AG20443 (cell line): ENCODE results near the gene HECTD2.
"Not testable (repeated sequence)": the region's sequence is repeated elsewhere in the genome, so short reads cannot be mapped to it uniquely, and the experiment has no call there.

Experiments used
- DNase-seq: peaks from one replicate; pipeline ENCODE4 v3.0.0; 2012; ENCODE audit warnings: low spot score, mixed read lengths

Gene HECTD2

GRCh38 chr10:91409869-91410637 lies at the start of gene HECTD2:
Gene HECTD2 (plus strand): TSS chr10:91410344. CDS start chr10:91410439, 95 bp downstream.
- peak; percentile 92 for DNase-seq

DNA sequence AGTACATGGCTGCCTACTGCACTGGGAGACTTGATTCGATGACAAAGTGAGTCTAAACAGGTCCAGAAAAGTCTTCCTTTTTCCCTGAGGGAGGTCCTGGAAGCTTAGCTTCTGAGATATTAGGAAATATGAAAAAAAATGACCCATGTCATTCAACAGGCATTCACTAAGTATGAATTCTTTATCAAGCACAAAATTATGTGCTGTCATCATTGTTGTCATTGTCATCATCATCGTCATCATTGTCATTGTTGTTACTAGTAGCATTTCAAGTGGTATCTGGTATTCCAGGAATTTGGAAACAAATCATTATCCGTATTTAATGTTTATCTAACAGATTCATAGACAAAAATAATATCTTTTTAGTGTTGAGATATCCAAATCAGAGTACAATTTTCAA lies 49.7 kb upstream of the HECTD2 start:
- no peak for DNase-seq

DNA sequence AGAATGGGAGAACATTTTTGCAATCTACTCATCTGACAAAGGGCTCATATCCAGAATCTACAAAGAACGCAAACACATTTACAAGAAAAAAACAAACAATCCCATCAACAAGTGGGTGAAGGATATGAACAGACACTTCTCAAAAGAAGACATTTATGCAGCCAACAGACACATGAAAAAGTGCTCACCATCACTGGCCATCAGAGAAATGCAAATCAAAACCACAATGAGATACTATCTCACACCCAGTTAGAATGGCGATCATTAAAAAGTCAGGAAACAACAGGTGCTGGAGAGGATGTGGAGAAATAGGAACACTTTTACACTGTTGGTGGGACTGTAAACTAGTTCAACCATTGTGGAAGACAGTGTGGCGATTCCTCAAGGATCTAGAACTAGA lies 44.6 kb upstream of the HECTD2 start:
- DNase-seq = not testable (repeated sequence)

DNA sequence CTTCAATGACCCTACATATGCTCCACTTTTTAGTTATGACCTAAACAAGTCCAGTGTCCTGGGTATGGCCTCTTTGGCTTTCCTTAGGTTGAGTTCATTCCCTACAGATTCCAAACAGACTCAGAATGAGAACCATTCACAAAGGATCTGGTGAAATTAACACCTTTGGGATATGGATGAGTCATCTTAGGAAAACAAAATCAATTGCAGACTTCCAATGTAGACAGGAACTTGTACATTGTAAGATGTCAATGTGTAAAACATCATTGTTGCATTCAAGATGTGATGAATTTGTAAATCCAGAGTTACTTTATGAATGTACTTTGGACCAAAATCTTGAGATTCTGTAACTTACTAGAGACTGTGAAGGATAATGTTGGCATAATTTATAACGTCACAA lies 43.4 kb upstream of the HECTD2 start:
- DNase-seq = no peak

- no peak for DNase-seq
Measured at GRCh38 chr10:91367127-91367531, 43.0 kb upstream of the HECTD2 start.

GRCh38 chr10:91367558-91367957 lies 42.6 kb upstream of the HECTD2 start:
- DNase-seq = no peak

- DNase-seq = peak; percentile 75
Measured at GRCh38 chr10:91369978-91370589, 40.1 kb upstream of the HECTD2 start.

- DNase-seq = no peak
Measured at GRCh38 chr10:91374052-91374451, 36.1 kb upstream of the HECTD2 start.

DNA sequence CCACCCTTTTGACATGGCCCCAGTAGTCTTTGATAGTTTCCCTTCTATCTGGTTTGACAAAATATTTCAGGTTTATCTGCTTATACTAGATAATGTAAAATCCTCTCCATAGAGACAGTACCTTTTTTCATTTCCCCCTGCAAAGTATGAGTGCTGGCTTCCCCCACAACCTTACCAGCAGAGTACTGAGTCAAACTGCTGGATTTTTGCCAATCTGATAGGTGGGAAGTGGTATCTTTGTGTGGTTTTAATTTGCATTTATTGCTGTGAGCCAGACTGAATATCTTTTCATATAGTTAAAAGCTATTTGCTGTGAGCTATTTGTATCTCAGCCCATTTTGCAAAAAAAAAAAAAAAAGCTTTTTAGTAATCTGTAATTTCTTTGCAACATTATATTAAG lies 32.1 kb upstream of the HECTD2 start:
- DNase-seq = no peak

GRCh38 chr10:91380873-91381256 lies 29.3 kb upstream of the HECTD2 start:
- no peak for DNase-seq

- DNase-seq = peak; percentile 22
Measured at GRCh38 chr10:91381257-91381891, 28.8 kb upstream of the HECTD2 start.

DNA sequence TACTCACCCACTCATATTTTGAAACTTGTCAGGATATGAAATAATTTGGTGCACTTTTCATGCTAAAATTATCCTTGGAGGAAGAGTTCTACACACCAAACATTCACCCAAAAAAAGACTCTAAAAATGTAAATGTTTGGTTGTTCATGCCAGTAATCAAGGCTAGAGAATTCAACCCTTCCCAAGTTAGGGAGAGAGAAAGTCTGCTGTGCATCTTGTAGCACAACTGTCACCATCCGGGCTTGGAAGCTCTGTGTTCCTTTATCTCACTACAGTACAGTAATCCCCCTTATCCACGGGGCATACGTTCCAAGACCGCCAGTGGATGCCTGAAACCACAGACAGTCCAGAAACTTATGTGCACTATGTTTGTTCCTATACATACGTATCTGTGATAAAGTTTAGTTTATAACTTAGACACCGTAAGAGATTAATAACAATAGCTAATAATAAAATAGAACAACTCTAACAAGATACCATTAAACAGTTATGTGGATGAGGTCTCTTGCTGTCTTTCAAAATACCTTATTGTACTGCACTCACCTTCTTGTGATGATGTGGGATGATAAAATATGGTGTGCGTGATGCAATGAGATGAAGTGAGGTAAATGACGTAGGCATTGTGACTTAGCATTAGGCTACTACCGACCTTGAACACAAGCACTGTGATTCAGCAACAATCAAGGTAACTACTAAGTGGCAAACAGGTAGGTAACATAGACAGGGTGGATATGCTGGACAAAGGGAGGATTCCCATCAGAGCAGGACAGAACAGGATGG lies 24.6 kb upstream of the HECTD2 start:
- no peak for DNase-seq

GRCh38 chr10:91389636-91390512 lies 20.3 kb upstream of the HECTD2 start:
- DNase-seq = peak; percentile 33

DNA sequence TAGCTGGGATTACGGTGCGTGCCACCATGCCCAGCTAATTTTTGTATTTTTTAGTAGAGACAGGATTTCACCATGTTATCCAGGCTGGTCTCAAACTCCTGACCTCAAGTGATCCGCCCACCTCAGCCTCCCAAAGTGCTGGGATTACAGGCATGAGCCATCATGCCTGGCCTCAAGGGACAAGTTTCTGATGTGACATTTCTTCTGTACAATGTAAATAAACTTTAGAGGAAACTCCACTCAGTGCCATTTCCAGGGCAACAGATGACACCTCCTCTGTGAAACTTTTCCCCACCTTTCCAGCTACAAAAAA lies 19.7 kb upstream of the HECTD2 start:
- DNase-seq = not testable (repeated sequence)

DNA sequence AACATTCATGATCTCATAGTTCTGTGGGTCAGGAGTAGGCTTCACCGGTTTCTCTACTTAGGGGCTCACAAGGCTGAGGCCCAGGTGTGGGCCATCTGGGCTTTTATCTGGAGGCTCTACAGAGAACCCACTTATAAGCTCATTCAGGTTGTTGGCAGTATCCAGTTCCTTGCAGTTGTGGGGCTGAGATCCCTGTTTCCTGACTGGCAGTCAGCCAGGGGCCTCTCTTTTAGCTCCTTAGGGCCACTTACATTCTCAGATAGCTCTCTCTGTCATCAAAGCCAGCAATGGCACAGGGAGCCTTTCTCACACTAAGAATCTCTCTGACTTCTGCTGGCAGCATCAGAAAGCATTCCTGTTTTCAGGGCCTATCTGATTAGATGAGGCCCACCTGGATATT lies 18.2 kb upstream of the HECTD2 start:
- no peak for DNase-seq

GRCh38 chr10:91406322-91406721 lies 3.8 kb upstream of the HECTD2 start:
- no peak for DNase-seq

GRCh38 chr10:91409069-91409868 lies 875 bp upstream of the HECTD2 start:
- DNase-seq = peak; percentile 89

DNA sequence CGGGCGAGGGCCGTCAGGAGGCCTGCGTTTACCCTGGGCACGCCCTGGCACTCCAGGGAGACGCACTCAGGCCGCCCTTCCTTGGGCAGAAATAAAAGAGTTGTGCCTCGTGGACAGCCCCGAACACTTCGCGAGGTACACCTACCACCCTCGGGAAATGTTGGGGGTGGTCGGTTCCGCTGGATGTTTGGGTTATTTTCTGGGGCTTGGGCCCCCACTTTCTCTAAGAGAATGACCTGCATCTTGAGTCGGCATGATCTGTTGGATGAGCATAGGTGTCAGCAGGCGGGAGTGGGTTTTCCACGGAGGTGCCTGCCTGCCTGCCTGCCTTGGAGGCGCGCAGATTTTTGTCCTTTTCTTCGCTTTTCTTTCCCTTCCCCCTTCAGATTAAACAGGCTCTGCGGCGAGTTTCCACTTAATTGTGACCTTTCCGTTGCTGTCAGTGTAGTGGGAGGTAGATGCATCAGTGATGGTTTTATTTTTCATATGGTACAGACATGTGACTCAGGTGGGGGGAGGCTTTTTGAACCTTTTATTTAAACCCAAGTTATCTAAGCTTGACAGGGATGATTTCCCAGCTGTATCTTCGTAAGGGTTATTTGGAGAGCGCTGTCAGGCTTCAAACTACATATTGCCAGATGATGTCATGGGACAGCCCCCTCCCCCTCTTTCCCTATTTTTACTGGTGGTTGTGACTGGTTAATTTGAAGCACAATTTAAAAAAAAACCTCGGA lies 661 bp downstream of the HECTD2 start:
- peak; percentile 67 for DNase-seq

DNA sequence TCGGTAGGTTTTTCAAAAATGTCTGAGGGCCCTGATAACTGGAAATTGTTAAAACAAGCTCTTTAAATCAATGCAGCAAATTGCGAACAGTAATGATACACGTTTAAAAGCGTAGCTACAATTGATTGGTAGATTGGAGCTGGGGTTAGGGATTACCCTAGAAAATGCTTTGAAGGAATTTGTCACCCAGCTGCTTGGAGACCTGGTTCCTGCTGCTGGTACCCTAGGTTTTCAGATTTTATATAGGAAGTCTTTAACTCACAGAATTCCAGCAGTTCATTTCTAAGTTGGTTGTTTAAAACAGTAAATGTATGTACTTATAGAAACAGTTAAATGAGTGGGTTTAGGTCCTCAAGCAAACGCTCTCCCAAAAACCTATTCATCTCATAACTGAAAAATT lies 1.5 kb downstream of the HECTD2 start:
- DNase-seq = no peak
